GM12865 (cell line): ENCODE results near the gene TM2D3.
"Not testable (repeated sequence)": the region's sequence is repeated elsewhere in the genome, so short reads cannot be mapped to it uniquely, and the experiment has no call there.

ENCODE experiments used
- DNase-seq: peaks from one replicate; pipeline ENCODE4 v3.0.0; 2010; ENCODE audit warnings: low read depth
- H3K4me3 ChIP-seq: 2 replicates; pipeline ENCODE4 v1.5.1; 2011; ENCODE audit warnings: mild to moderate bottlenecking, low read depth, low read length, control low read depth
- CTCF ChIP-seq: IDR thresholded peaks from 2 replicates; pipeline ENCODE4 v1.5.1; 2011; ENCODE audit warnings: low read length, control low read depth, low read depth, inconsistent platforms; ENCODE audit not compliant: insufficient read depth; ENCODE audit errors: missing control alignments

The TM2D3 gene

GRCh38 chr15:101657968-101658784, 6.0 kb upstream of the TM2D3 start:
- no peak for DNase-seq
- TF ChIP-seq CTCF: no peak
- no peak overlapping the region for H3K4me3 ChIP-seq

GRCh38 chr15:101657171-101657570, 5.0 kb upstream of the TM2D3 start:
- no peak for TF ChIP-seq CTCF
- DNase-seq: no peak
- no peak overlapping the region for H3K4me3 ChIP-seq

GRCh38 chr15:101654624-101655337, 2.6 kb upstream of the TM2D3 start:
- peak; percentile 77 for DNase-seq
- not testable (repeated sequence) for H3K4me3 ChIP-seq
- TF ChIP-seq CTCF: peak; percentile 36

- no peak for DNase-seq
- H3K4me3 ChIP-seq: no peak overlapping the region
- no peak for TF ChIP-seq CTCF
Measured at GRCh38 chr15:101654171-101654570, 2.0 kb upstream of the TM2D3 start.

GRCh38 chr15:101652786-101653430, 727 bp upstream of the TM2D3 start:
- peak overlapping the region; percentile 74 for H3K4me3 ChIP-seq
- TF ChIP-seq CTCF: no peak
- no peak for DNase-seq

- DNase-seq: no peak
- TF ChIP-seq CTCF: no peak
- H3K4me3 ChIP-seq: peak overlapping the region; percentile 74
Measured at GRCh38 chr15:101651554-101652097, 555 bp downstream of the TM2D3 start.
